ENCODE results near the gene MROH2A.
"Not testable (repeated sequence)": the region's sequence is repeated elsewhere in the genome, so short reads cannot be mapped to it uniquely, and the experiment has no call there.

Gene MROH2A

GRCh38 chr2:233778030-233778429 lies at the start of gene MROH2A:
TSS of gene MROH2A (plus strand) at chr2:233778330. CDS start at chr2:233779359, 1,029 bp downstream.
- ATAC-seq = no peak
- no peak for TF ChIP-seq TOX (CRISPR knock-in tag; IDR thresholded peaks at IDR 0.05; ENCODE audit: borderline replicate concordance)
- TF ChIP-seq RARB (CRISPR knock-in tag; IDR thresholded peaks at IDR 0.05) = no peak
- no peak for TF ChIP-seq PATZ1 (CRISPR knock-in tag; IDR thresholded peaks at IDR 0.05; ENCODE audit: borderline replicate concordance)
- TF ChIP-seq TSHZ2 (CRISPR knock-in tag; IDR thresholded peaks at IDR 0.05) = no peak
- no peak for TF ChIP-seq ZNF565 (CRISPR knock-in tag; conservative IDR thresholded peaks at IDR 0.05; ENCODE audit: low read depth)
- no peak for TF ChIP-seq CSDC2 (CRISPR knock-in tag; IDR thresholded peaks at IDR 0.05)
- no peak for TF ChIP-seq PPARA (CRISPR knock-in tag; IDR thresholded peaks at IDR 0.05; ENCODE audit: borderline replicate concordance)
- no peak for TF ChIP-seq ESRRG (CRISPR knock-in tag; IDR thresholded peaks at IDR 0.05)
- TF ChIP-seq ZFP30 (CRISPR knock-in tag; IDR thresholded peaks at IDR 0.05) = no peak
- no peak for TF ChIP-seq ZC3H10 (CRISPR knock-in tag; IDR thresholded peaks at IDR 0.05)
- no peak for TF ChIP-seq TCF4 (CRISPR knock-in tag; IDR thresholded peaks at IDR 0.05; ENCODE audit: borderline replicate concordance)
- TF ChIP-seq ZNF70 (CRISPR knock-in tag; IDR thresholded peaks at IDR 0.05) = no peak
- no peak for TF ChIP-seq ZFP3 (CRISPR knock-in tag; IDR thresholded peaks at IDR 0.05)
- TF ChIP-seq, protein P1, sequence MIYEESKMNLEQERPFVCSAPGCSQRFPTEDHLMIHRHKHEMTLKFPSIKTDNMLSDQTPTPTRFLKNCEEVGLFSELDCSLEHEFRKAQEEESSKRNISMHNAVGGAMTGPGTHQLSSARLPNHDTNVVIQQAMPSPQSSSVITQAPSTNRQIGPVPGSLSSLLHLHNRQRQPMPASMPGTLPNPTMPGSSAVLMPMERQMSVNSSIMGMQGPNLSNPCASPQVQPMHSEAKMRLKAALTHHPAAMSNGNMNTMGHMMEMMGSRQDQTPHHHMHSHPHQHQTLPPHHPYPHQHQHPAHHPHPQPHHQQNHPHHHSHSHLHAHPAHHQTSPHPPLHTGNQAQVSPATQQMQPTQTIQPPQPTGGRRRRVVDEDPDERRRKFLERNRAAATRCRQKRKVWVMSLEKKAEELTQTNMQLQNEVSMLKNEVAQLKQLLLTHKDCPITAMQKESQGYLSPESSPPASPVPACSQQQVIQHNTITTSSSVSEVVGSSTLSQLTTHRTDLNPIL (CRISPR knock-in tag; IDR thresholded peaks at IDR 0.05; ENCODE audit: low read depth) = no peak
- no peak for TF ChIP-seq ZNF8 (CRISPR knock-in tag; IDR thresholded peaks at IDR 0.05)
- TF ChIP-seq OSR1 (CRISPR knock-in tag; IDR thresholded peaks at IDR 0.05) = no peak
- TF ChIP-seq BACH2 (CRISPR knock-in tag; IDR thresholded peaks at IDR 0.05; ENCODE audit: borderline replicate concordance) = no peak
- TF ChIP-seq, protein P2, sequence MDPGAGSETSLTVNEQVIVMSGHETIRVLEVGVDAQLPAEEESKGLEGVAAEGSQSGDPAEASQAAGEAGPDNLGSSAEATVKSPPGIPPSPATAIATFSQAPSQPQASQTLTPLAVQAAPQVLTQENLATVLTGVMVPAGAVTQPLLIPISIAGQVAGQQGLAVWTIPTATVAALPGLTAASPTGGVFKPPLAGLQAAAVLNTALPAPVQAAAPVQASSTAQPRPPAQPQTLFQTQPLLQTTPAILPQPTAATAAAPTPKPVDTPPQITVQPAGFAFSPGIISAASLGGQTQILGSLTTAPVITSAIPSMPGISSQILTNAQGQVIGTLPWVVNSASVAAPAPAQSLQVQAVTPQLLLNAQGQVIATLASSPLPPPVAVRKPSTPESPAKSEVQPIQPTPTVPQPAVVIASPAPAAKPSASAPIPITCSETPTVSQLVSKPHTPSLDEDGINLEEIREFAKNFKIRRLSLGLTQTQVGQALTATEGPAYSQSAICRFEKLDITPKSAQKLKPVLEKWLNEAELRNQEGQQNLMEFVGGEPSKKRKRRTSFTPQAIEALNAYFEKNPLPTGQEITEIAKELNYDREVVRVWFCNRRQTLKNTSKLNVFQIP (CRISPR knock-in tag; IDR thresholded peaks at IDR 0.05; ENCODE audit: borderline replicate concordance, low read depth) = no peak

DNA sequence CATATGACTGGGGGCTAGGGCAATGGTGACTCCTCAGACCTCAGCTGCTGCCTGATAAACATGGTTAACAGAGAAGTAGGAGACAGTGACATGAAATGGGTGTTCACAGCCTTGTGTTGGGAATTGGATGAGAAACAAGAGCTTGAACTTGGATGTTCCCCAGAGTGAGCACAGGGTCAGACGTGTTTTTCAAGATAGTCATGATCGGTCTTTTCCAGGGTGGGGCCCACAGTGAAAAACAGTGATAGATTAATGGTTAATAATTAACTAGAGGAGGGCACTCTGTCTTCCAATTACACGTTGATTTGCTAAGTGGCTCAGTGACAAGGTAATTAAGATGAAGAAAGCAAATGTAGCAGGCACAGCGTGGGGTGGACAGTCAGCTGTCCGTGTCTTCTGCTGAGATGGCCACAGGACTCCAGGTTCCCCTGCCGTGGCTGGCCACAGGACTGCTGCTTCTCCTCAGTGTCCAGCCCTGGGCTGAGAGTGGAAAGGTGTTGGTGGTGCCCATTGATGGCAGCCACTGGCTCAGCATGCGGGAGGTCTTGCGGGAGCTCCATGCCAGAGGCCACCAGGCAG lies 49.3 kb upstream of the MROH2A start, which contains the start of gene UGT1A3:
Gene UGT1A3 (plus strand): TSS at position 320 of the 579 bp plus-strand sequence. CDS start 85 bp downstream, at position 405.
- ATAC-seq = no peak
- TF ChIP-seq ZFP30 (CRISPR knock-in tag; IDR thresholded peaks at IDR 0.05) = no peak
- no peak for TF ChIP-seq ISL1 (CRISPR knock-in tag; IDR thresholded peaks at IDR 0.05)
- TF ChIP-seq, protein P2 (CRISPR knock-in tag; IDR thresholded peaks at IDR 0.05; ENCODE audit: borderline replicate concordance, low read depth) = no peak
- TF ChIP-seq ARNTL (CRISPR knock-in tag; IDR thresholded peaks at IDR 0.05; ENCODE audit: borderline replicate concordance, low read depth) = no peak
- no peak for TF ChIP-seq GLIS3 (CRISPR knock-in tag; IDR thresholded peaks at IDR 0.05)
- no peak for TF ChIP-seq BACH2 (CRISPR knock-in tag; IDR thresholded peaks at IDR 0.05; ENCODE audit: borderline replicate concordance)
- TF ChIP-seq ZNF565 (CRISPR knock-in tag; conservative IDR thresholded peaks at IDR 0.05; ENCODE audit: low read depth) = no peak
- TF ChIP-seq, protein P3, sequence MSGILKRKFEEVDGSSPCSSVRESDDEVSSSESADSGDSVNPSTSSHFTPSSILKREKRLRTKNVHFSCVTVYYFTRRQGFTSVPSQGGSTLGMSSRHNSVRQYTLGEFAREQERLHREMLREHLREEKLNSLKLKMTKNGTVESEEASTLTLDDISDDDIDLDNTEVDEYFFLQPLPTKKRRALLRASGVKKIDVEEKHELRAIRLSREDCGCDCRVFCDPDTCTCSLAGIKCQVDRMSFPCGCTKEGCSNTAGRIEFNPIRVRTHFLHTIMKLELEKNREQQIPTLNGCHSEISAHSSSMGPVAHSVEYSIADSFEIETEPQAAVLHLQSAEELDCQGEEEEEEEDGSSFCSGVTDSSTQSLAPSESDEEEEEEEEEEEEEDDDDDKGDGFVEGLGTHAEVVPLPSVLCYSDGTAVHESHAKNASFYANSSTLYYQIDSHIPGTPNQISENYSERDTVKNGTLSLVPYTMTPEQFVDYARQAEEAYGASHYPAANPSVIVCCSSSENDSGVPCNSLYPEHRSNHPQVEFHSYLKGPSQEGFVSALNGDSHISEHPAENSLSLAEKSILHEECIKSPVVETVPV (CRISPR knock-in tag; IDR thresholded peaks at IDR 0.05) = no peak
- no peak for TF ChIP-seq ZFP3 (CRISPR knock-in tag; IDR thresholded peaks at IDR 0.05)
- no peak for TF ChIP-seq PPARA (CRISPR knock-in tag; IDR thresholded peaks at IDR 0.05; ENCODE audit: borderline replicate concordance)
- TF ChIP-seq PATZ1 (CRISPR knock-in tag; IDR thresholded peaks at IDR 0.05; ENCODE audit: borderline replicate concordance) = no peak
- no peak for TF ChIP-seq TOX (CRISPR knock-in tag; IDR thresholded peaks at IDR 0.05; ENCODE audit: borderline replicate concordance)

GRCh38 chr2:233736868-233737653 lies 41.1 kb upstream of the MROH2A start:
- not testable (repeated sequence) for ATAC-seq

Data from SK-N-SH treated with all-trans-retinoic acid at 6 μM for 48 hours (cell line).